Thoracic aorta (tissue), 2 donors: ENCODE data around the gene KIN. TPM values are rescaled to one million over a fixed set of nuclear protein-coding genes. Genes with fewer than 3 reads are reported as not detected.

ENCODE experiments used
- ATAC-seq: fragments of 150-250 bp; one replicate; pipeline ENCODE4 v1.8.0; 2017; ENCODE audit warnings: low read depth; ENCODE audit not compliant: insufficient number of reproducible peaks, low FRiP score
- DNase-seq: peaks from one replicate; pipeline ENCODE4 v3.0.0-alpha.2; 2020; ENCODE audit warnings: low spot score
- H3K27ac ChIP-seq, 2 donors: fragments of 200-600 bp; sonication (generic); 1 replicate in 1 of 2; 2 replicates in 1 of 2; pipeline ENCODE4 v1.5.1; 2016; ENCODE audit warnings: mild to moderate bottlenecking in 2 of 2, moderate library complexity in 2 of 2
- H3K27me3 ChIP-seq: fragments of 200-600 bp; sonication (generic); replicated peaks from 2 replicates; pipeline ENCODE4 v1.6.0; 2016; ENCODE audit warnings: mild to moderate bottlenecking; ENCODE audit not compliant: insufficient read depth
- H3K36me3 ChIP-seq: fragments of 200-600 bp; sonication (generic); one replicate; pipeline ENCODE4 v1.5.1; 2016
- H3K4me1 ChIP-seq, 2 donors: fragments of 200-600 bp; sonication (generic); 1 replicate in 1 of 2; 2 replicates in 1 of 2; pipeline versions ENCODE4 v1.5.1 to v1.6.0; 2016; ENCODE audit warnings: low read depth in 2 of 2, mild to moderate bottlenecking in 1 of 2; ENCODE audit not compliant: control insufficient read depth in 1 of 2
- H3K4me3 ChIP-seq: fragments of 200-600 bp; sonication (generic); 2 replicates; pipeline ENCODE4 v1.5.1; 2016; ENCODE audit warnings: mild to moderate bottlenecking
- H3K9me3 ChIP-seq: fragments of 200-600 bp; sonication (generic); 2 replicates; pipeline ENCODE4 v1.5.1; 2016
- total RNA-seq, 2 donors: library from RNA; depleted of rRNA; stranded (reverse); fragments of >200 nt; gene quantifications; one replicate each; pipeline versions ENCODE4 v1.1.0 to v1.2.3, GENCODE V29; 2016
- TF ChIP-seq, protein P1 (sequence below): fragments of 200-600 bp; sonication (generic); IDR thresholded peaks from one replicate; pipeline ENCODE4 v1.5.1; 2019; ENCODE audit warnings: antibody characterized with exemption

The KIN gene
- 10 to 100 TPM in 1 of 2 donors, 1 to 10 TPM in 1; 2.8 to 14.6 TPM for total RNA-seq

GRCh38 chr10:7787857-7788638 lies at the start of gene KIN, which contains the start of gene ATP5F1C:
TSS of gene KIN (minus strand) at chr10:7787993. CDS start at chr10:7787933, 60 bp downstream.
TSS of gene ATP5F1C (plus strand) at chr10:7788177. CDS start at chr10:7788208, 31 bp downstream.
- H3K4me1 ChIP-seq, result peaks cover 26 to 42% of the 10 kb centered on the region in 2 donors
- peak within 1 kb of the TSS; percentile 86 for H3K4me3 ChIP-seq
- H3K9me3 ChIP-seq, result no peaks in the 10 kb centered on the region
- H3K27me3 ChIP-seq, result no peaks in the 10 kb centered on the region
- H3K27ac ChIP-seq, result peak within 1 kb of the TSS; percentile 55 to 60
- peak; percentile 94 for DNase-seq
- H3K36me3 ChIP-seq, result no peaks in the 10 kb centered on the region
- TF ChIP-seq, protein P1, sequence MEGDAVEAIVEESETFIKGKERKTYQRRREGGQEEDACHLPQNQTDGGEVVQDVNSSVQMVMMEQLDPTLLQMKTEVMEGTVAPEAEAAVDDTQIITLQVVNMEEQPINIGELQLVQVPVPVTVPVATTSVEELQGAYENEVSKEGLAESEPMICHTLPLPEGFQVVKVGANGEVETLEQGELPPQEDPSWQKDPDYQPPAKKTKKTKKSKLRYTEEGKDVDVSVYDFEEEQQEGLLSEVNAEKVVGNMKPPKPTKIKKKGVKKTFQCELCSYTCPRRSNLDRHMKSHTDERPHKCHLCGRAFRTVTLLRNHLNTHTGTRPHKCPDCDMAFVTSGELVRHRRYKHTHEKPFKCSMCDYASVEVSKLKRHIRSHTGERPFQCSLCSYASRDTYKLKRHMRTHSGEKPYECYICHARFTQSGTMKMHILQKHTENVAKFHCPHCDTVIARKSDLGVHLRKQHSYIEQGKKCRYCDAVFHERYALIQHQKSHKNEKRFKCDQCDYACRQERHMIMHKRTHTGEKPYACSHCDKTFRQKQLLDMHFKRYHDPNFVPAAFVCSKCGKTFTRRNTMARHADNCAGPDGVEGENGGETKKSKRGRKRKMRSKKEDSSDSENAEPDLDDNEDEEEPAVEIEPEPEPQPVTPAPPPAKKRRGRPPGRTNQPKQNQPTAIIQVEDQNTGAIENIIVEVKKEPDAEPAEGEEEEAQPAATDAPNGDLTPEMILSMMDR, result no peak
- ATAC-seq, result peak; percentile 99

DNA sequence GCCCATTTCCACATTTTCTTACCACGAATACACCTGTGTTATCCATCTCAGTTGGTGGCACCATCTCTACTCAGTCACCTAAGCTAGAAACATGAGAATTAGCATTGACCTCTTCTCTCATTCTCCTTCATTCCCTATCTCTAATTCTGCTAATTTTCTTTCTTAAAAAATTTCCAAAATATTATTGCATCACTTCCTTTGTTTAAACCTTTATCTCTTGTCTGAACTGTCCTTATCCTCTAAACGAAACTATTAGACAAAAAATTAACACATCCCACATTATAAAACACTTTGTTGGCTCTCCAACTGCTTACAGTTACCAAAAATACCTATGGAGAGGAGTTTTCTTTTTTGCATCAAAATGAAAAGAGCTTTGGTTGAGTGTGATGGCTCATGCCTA lies 48.8 kb upstream of the KIN start:
- no peak for DNase-seq
- TF ChIP-seq, protein P1, result no peak

GRCh38 chr10:7834262-7834661 lies 46.5 kb upstream of the KIN start:
- H3K9me3 ChIP-seq, result no peaks in the 10 kb centered on the region
- no peak overlapping the region for H3K27ac ChIP-seq
- ATAC-seq, result no peak
- no peaks in the 10 kb centered on the region for H3K4me1 ChIP-seq
- no peaks in the 10 kb centered on the region for H3K27me3 ChIP-seq
- no peaks in the 10 kb centered on the region for H3K36me3 ChIP-seq
- TF ChIP-seq, protein P1, result no peak
- H3K4me3 ChIP-seq, result no peak overlapping the region
- DNase-seq, result no peak

More for the DNA sequence above, 48.8 kb upstream of the KIN start:
- Histone ChIP-seq H3K27me3 (no peaks in the 10 kb centered on the region), H3K9me3 (no peaks in the 10 kb centered on the region), H3K27ac (no peak overlapping the region), H3K4me1 (no peaks in the 10 kb centered on the region), H3K4me3 (no peak overlapping the region), H3K36me3 (no peaks in the 10 kb centered on the region)
- no peak for ATAC-seq

GRCh38 chr10:7833210-7833609 lies 45.4 kb upstream of the KIN start:
- DNase-seq (no peak), ATAC-seq (no peak)
- no peaks in the 10 kb centered on the region for H3K4me1 ChIP-seq
- no peaks in the 10 kb centered on the region for H3K36me3 ChIP-seq
- H3K27ac ChIP-seq, result no peak overlapping the region
- TF ChIP-seq, protein P1, result no peak
- H3K27me3 ChIP-seq, result no peaks in the 10 kb centered on the region
- H3K4me3 ChIP-seq, result no peak overlapping the region
- no peaks in the 10 kb centered on the region for H3K9me3 ChIP-seq

GRCh38 chr10:7832060-7832459 lies 44.3 kb upstream of the KIN start:
- Histone ChIP-seq H3K4me3 (no peak overlapping the region), H3K4me1 (no peaks in the 10 kb centered on the region), H3K9me3 (no peaks in the 10 kb centered on the region), H3K27me3 (no peaks in the 10 kb centered on the region), H3K36me3 (no peaks in the 10 kb centered on the region), H3K27ac (no peak overlapping the region)
- DNase-seq, result no peak
- no peak for ATAC-seq
- TF ChIP-seq, protein P1, result no peak
